Measurements from ENCODE around the gene SPTBN5.

DNA sequence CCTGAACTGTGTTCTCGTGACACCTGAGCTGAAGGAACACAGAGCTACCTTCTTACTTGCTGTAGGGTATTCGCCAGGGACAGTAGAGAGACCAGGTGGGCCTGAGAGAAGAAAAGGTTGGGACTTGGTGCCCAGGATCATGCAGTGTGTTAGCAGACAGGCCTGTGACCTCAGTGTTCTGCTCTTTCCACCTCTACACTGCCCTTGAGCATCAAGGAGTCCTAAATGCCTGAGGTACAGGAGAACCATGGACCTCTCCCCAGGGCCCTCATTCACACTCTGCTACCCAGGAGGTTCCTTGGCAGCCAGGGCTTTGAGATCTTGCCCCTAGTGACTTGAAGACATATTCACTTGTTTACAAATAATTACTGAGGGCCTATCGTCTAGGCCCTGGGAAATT, 88.1 kb downstream of the SPTBN5 start:
- TF ChIP-seq CTCF (conservative IDR thresholded peaks at IDR 0.05 in 1 of 2, IDR thresholded peaks at IDR 0.05 in 1 of 2; ENCODE audit: extremely low read depth in 1 of 2, insufficient read depth in 1 of 2, low read depth in 1 of 2, low read length in 2 of 2) (no peak), EZH2 (IDR thresholded peaks at IDR 0.05; ENCODE audit: borderline replicate concordance, low read length) (no peak)
